Keratinocyte (primary cell): Measurements from ENCODE around the gene ASCC2.

Experiments used
- EZH2 ChIP-seq: IDR thresholded peaks from one replicate; pipeline ENCODE4 v1.6.1; 2012; ENCODE audit warnings: inconsistent platforms, mild to moderate bottlenecking, low read length, moderate library complexity
- TF ChIP-seq, protein P1 (sequence below), 3 experiments: IDR thresholded peaks in 1 of 3; conservative IDR thresholded peaks in 1 of 3; optimal IDR thresholded peaks in 1 of 3; 2 replicates in 2 of 3; 3 replicates in 1 of 3; pipeline versions ENCODE3 to v1.5.1; 2011; ENCODE audit warnings: low read length in 3 of 3, mild to moderate bottlenecking in 3 of 3, moderate library complexity in 2 of 3, control low read depth in 1 of 3, inconsistent platforms in 1 of 3; ENCODE audit not compliant: insufficient read depth in 2 of 3; ENCODE audit errors: extremely low read depth in 1 of 3

GRCh38 chr22:29801153-29801552 lies 36.9 kb downstream of the ASCC2 start:
- TF ChIP-seq, protein P1, sequence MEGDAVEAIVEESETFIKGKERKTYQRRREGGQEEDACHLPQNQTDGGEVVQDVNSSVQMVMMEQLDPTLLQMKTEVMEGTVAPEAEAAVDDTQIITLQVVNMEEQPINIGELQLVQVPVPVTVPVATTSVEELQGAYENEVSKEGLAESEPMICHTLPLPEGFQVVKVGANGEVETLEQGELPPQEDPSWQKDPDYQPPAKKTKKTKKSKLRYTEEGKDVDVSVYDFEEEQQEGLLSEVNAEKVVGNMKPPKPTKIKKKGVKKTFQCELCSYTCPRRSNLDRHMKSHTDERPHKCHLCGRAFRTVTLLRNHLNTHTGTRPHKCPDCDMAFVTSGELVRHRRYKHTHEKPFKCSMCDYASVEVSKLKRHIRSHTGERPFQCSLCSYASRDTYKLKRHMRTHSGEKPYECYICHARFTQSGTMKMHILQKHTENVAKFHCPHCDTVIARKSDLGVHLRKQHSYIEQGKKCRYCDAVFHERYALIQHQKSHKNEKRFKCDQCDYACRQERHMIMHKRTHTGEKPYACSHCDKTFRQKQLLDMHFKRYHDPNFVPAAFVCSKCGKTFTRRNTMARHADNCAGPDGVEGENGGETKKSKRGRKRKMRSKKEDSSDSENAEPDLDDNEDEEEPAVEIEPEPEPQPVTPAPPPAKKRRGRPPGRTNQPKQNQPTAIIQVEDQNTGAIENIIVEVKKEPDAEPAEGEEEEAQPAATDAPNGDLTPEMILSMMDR (optimal IDR thresholded peaks at IDR 0.05 in 1 of 3, IDR thresholded peaks at IDR 0.05 in 1 of 3, conservative IDR thresholded peaks at IDR 0.05 in 1 of 3; ENCODE audit: extremely low read depth in 1 of 3, insufficient read depth in 2 of 3, low read length in 3 of 3) = no peak
- no peak for TF ChIP-seq EZH2
